RWPE1 (cell line): Measurements from ENCODE around the gene ABCA1.

Source experiments
- CTCF ChIA-PET: fragments of 350-600 bp; sonication (Branson Sonifier 250); formaldehyde crosslinking; extraction: SDS; loops from one replicate; lab custom pipeline; 2021; lab: Yijun Ruan, JAX
- POLR2A ChIA-PET: fragments of 400-600 bp; formaldehyde crosslinking; extraction: SDS; loops from one replicate; lab custom pipeline; 2020; ENCODE audit warnings: antibody characterized with exemption; ENCODE audit not compliant: low non-redundant PET; lab: Yijun Ruan, JAX
- DNase-seq: peaks from one replicate; pipeline ENCODE4 v3.0.0; 2012; ENCODE audit warnings: low spot score
- H3K27ac ChIP-seq: fragments of 450-650 bp; 2 replicates; pipeline ENCODE4 v1.5.1; 2017
- TF ChIP-seq, protein P1 (sequence below): fragments of 450-650 bp; conservative IDR thresholded peaks from 2 replicates; pipeline ENCODE4 v1.5.1; 2017; ENCODE audit warnings: low read depth, mild to moderate bottlenecking

ABCA1 gene

DNA sequence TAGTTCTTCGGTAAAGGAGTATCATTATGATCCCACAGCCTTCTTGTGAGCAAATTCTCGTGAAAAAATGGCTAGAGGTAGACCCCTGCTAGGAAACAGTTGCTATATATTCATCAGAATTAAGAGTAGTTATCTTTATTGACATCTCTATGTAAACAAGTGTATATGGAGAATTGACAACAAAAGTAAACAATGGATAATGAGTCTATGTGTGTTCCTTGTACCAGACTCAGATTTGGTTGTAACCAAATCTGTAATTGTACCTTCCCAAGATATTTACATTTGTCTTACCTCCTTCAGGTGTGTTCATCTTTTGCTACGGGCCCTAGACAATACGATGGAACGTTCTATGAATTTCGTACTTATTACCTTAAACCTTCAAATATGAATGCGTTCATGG, 161.9 kb downstream of the ABCA1 start:
- no peak for DNase-seq
- H3K27ac ChIP-seq = no peak overlapping the region
- ChIA-PET CTCF (interaction anchor here (0.5 kb wide), 1 partner anchor 480 kb away, joined by 3 read pairs; no protein-coding TSS in a partner anchor), POLR2A (no interaction called here)
- TF ChIP-seq, protein P1, sequence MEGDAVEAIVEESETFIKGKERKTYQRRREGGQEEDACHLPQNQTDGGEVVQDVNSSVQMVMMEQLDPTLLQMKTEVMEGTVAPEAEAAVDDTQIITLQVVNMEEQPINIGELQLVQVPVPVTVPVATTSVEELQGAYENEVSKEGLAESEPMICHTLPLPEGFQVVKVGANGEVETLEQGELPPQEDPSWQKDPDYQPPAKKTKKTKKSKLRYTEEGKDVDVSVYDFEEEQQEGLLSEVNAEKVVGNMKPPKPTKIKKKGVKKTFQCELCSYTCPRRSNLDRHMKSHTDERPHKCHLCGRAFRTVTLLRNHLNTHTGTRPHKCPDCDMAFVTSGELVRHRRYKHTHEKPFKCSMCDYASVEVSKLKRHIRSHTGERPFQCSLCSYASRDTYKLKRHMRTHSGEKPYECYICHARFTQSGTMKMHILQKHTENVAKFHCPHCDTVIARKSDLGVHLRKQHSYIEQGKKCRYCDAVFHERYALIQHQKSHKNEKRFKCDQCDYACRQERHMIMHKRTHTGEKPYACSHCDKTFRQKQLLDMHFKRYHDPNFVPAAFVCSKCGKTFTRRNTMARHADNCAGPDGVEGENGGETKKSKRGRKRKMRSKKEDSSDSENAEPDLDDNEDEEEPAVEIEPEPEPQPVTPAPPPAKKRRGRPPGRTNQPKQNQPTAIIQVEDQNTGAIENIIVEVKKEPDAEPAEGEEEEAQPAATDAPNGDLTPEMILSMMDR = no peak

- ChIA-PET CTCF (no interaction called here), POLR2A (no interaction called here)
- TF ChIP-seq, protein P1 = no peak
- no peak for DNase-seq
- no peak overlapping the region for H3K27ac ChIP-seq
Measured at GRCh38 chr9:104765138-104765537, 162.8 kb downstream of the ABCA1 start.

GRCh38 chr9:104758974-104759373, 169.0 kb downstream of the ABCA1 start:
- no peak for DNase-seq
- POLR2A ChIA-PET = no interaction called here
- no peak overlapping the region for H3K27ac ChIP-seq
- TF ChIP-seq, protein P1 = no peak
- CTCF ChIA-PET = interaction anchor here (0.9 kb wide), 1 partner anchor 11 kb away, joined by 5 read pairs; no protein-coding TSS in a partner anchor

GRCh38 chr9:104750185-104750767, 177.7 kb downstream of the ABCA1 start:
- DNase-seq = no peak
- no peak overlapping the region for H3K27ac ChIP-seq
- POLR2A ChIA-PET = no interaction called here
- TF ChIP-seq, protein P1 = no peak
- CTCF ChIA-PET = interaction anchor here (0.7 kb wide), 1 partner anchor 42 kb away, joined by 3 read pairs; no protein-coding TSS in a partner anchor

- ChIA-PET CTCF (interaction anchor here (0.7 to 0.9 kb wide), 2 partner anchors 11 to 15 kb away, joined by 3 to 5 read pairs; no protein-coding TSS in a partner anchor), POLR2A (no interaction called here)
- TF ChIP-seq, protein P1 = no peak
- peak overlapping the region; percentile 95 for H3K27ac ChIP-seq
- peak; percentile 65 for DNase-seq
Measured at GRCh38 chr9:104748359-104749031, 179.5 kb downstream of the ABCA1 start.

GRCh38 chr9:104747565-104748358, 180.2 kb downstream of the ABCA1 start, which contains the start of gene NIPSNAP3A:
Gene NIPSNAP3A, plus strand, starts transcription at chr9:104747683. Its CDS starts 110 bp downstream, at chr9:104747793.
- H3K27ac ChIP-seq = peak within 1 kb of the TSS; percentile 95
- DNase-seq = peak; percentile 94
- TF ChIP-seq, protein P1 = no peak
- POLR2A ChIA-PET = no interaction called here
- CTCF ChIA-PET = interaction anchor here (0.7 to 0.9 kb wide), 3 partner anchors 11 to 677 kb away, joined by 3 to 5 read pairs (median 3); no protein-coding TSS in a partner anchor
